Measurements from ENCODE around the gene C6orf132. TPM values are rescaled to one million over a fixed set of nuclear protein-coding genes. Genes with fewer than 3 reads are reported as not detected.

Gene C6orf132
- total and polyA plus RNA-seq, 2 of the 4 experiments (the other 2 are of a cell fraction), result 0.72 to 1.7 TPM

DNA sequence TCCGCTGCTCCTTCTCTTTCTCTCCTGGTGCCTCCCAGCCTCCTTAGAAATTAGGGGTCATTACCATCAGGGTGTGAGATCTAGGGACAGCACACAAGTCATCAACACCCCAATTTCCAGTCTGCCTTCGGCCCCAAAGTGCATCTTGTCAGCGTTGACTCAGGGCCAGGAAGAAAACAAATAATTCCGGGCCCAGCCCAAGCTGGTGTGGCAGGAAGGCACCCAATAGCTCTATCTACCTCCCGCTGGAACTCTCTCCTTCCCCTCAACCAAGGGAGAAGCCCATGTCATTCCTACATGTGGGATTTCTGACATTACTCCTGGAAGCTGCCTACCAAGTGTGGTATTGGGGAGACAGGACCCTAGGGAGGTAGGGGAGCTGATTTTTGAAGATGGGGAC, 11.5 kb upstream of the C6orf132 start:
- Histone ChIP-seq H3K79me1 (ENCODE audit: low read depth in 1 of 2, low read length in 2 of 2) (no peaks in the 10 kb centered on the region), H3K9ac (ENCODE audit: low read depth, low read length) (no peak overlapping the region), H3K4me1 (ENCODE audit: control insufficient read depth, insufficient read depth, low read length) (peaks cover 3% of the 10 kb centered on the region; the same call in 1 of the 2 replicates), H3K23ac (ENCODE audit: low read depth, low read length) (no peak overlapping the region), H3K4me2 (ENCODE audit: low read depth, low read length) (no peak overlapping the region), H2AK5ac (ENCODE audit: low read depth, low read length) (no peak overlapping the region), H2BK15ac (ENCODE audit: low read depth, low read length) (no peak overlapping the region), H3K36me3 (ENCODE audit: control insufficient read depth, insufficient read depth, low read length) (no peaks in the 10 kb centered on the region), H3K4ac (ENCODE audit: low read depth, low read length) (no peak overlapping the region), H3K27me3 (ENCODE audit: control insufficient read depth, insufficient read depth, low read length) (peaks cover 7% of the 10 kb centered on the region), H4K91ac (ENCODE audit: insufficient read depth, low read depth, low read length) (no peak overlapping the region), H3K9me1 (ENCODE audit: insufficient read depth, low read length) (peaks cover 3% of the 10 kb centered on the region; the same call in 1 of the 2 replicates), H4K8ac (ENCODE audit: low read depth in 2 of 2, low read length in 2 of 2) (no peak overlapping the region), H3K27ac (ENCODE audit: insufficient read depth, low read length) (no peak overlapping the region), H3K9me3 (ENCODE audit: control insufficient read depth, insufficient read depth, low read length) (no peaks in the 10 kb centered on the region), H3K14ac (replicated peaks; ENCODE audit: low read depth, low read length) (no peak overlapping the region), H2BK5ac (ENCODE audit: low read depth, low read length, poor library complexity, severe bottlenecking) (no peak overlapping the region), H3K4me3 (ENCODE audit: insufficient read depth, low read depth, low read length) (no peak overlapping the region), H2AK9ac (replicated peaks; ENCODE audit: low read depth, low read length, poor library complexity) (no peak overlapping the region), H3K18ac (ENCODE audit: low read depth, low read length) (no peak overlapping the region), H2BK20ac (ENCODE audit: low read depth, low read length) (no peak overlapping the region), H2BK120ac (ENCODE audit: low read depth, low read length) (no peak overlapping the region), H3K56ac (ENCODE audit: extremely low read depth, insufficient read depth, low read length) (no peak overlapping the region), H2AFZ (replicated peaks; ENCODE audit: low read length, poor library complexity) (no peak overlapping the region), H4K20me1 (ENCODE audit: insufficient read depth, low read length) (no peaks in the 10 kb centered on the region), H4K5ac (ENCODE audit: low read depth, low read length) (no peak overlapping the region)
- DNase-seq (no peak), ATAC-seq (ENCODE audit: low read depth) (no peak)
- ChIA-PET POLR2A (ENCODE audit: unreplicated experiment) (no interaction called here), CTCF (no interaction called here)
- TF ChIP-seq MAZ (IDR thresholded peaks at IDR 0.05; ENCODE audit: borderline replicate concordance, low read depth, low read length), result no peak
- TF ChIP-seq BHLHE40 (IDR thresholded peaks at IDR 0.05; ENCODE audit: low read depth, low read length), result no peak
- TF ChIP-seq SMC3 (IDR thresholded peaks at IDR 0.05; ENCODE audit: low read depth, low read length), result no peak
- TF ChIP-seq FOS (IDR thresholded peaks at IDR 0.05; ENCODE audit: low read depth, low read length), result no peak
- no peak for TF ChIP-seq NFE2L2 (IDR thresholded peaks at IDR 0.05; ENCODE audit: low read depth, low read length)
- TF ChIP-seq, protein P1, sequence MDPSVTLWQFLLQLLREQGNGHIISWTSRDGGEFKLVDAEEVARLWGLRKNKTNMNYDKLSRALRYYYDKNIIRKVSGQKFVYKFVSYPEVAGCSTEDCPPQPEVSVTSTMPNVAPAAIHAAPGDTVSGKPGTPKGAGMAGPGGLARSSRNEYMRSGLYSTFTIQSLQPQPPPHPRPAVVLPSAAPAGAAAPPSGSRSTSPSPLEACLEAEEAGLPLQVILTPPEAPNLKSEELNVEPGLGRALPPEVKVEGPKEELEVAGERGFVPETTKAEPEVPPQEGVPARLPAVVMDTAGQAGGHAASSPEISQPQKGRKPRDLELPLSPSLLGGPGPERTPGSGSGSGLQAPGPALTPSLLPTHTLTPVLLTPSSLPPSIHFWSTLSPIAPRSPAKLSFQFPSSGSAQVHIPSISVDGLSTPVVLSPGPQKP (IDR thresholded peaks at IDR 0.05; ENCODE audit: borderline replicate concordance, low read depth, low read length), result no peak
- TF ChIP-seq CEBPB (IDR thresholded peaks at IDR 0.05; ENCODE audit: low read depth, low read length), result no peak
- TF ChIP-seq RAD21 (IDR thresholded peaks at IDR 0.05; ENCODE audit: low read length), result no peak
- TF ChIP-seq MAFK (IDR thresholded peaks at IDR 0.05; ENCODE audit: low read depth, low read length), result no peak
- TF ChIP-seq MXI1 (IDR thresholded peaks at IDR 0.05; ENCODE audit: borderline replicate concordance, low read depth, low read length), result no peak
- intact Hi-C loops (cut with micrococcal nuclease), result no loop called here
- dilution Hi-C loops (cut with HindIII; ENCODE audit: low sequenced_read_pairs, unreplicated experiment), result no loop called here
- no TSS peak for BruUV-seq (replicated peaks)
- WGBS, 2 experiments (ENCODE audit: extremely low coverage in 2 of 2, insufficient read length in 1 of 2), result no CpG with 5 or more reads among the region's 5 CpGs
- in situ Hi-C loops (cut with MboI; ENCODE audit: low sequenced_read_pairs), result no loop called here

Measured in IMR-90 (cell line).